Ramos (cell line): ENCODE measurements around the gene REM2.

Experiments used
- in situ Hi-C: fragments of 300-500 bp; cut with MboI; formaldehyde crosslinking; loops from one replicate; pipeline ENCODE4 v1.14.3; 2022; ENCODE audit warnings: low sequenced_read_pairs; ENCODE audit not compliant: unreplicated experiment

Gene REM2

GRCh38 chr14:22923746-22924145 lies 40.7 kb downstream of the REM2 start:
- in situ Hi-C loops = no loop called here

DNA sequence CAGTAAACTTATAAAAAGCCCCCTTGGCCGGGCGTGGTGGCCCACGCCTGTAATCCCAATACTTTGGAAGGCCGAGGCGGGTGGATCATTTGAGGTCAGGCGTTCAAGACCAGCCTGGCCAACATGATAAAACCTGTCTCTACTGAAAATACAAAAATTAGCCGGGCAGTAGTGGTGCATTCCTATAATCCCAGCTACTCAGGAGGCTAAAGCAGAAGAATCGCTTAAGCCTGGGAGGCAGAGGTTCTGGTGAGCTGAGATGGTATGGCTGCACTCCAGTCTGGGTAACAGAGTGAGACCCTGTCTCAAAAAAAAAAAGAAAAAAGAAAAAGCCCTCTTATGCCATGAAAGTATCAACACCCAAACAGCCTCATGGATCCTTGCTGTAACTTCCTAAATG lies 42.5 kb downstream of the REM2 start:
- in situ Hi-C loops = no loop called here

DNA sequence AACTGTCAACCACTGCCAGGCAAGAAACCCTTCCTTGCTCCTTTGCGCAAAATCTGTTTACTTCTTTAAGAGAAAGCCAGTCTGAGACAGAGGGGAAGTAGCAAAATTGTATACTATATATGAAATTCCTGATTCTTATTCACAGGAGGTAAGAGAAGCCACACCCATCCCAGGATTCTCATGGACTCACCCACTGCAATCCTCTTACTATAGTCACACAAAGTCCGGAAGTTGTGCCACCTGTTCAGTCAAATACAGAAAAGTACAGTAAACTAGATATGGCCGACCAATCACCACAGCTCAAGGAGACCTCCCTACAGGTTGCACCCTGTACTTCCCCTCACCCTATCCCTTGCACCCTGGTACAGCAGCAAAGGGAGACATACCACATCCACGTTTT lies 43.3 kb downstream of the REM2 start:
- in situ Hi-C loops = no loop called here

GRCh38 chr14:22928237-22929103 lies 45.4 kb downstream of the REM2 start:
- in situ Hi-C loops = no loop called here

DNA sequence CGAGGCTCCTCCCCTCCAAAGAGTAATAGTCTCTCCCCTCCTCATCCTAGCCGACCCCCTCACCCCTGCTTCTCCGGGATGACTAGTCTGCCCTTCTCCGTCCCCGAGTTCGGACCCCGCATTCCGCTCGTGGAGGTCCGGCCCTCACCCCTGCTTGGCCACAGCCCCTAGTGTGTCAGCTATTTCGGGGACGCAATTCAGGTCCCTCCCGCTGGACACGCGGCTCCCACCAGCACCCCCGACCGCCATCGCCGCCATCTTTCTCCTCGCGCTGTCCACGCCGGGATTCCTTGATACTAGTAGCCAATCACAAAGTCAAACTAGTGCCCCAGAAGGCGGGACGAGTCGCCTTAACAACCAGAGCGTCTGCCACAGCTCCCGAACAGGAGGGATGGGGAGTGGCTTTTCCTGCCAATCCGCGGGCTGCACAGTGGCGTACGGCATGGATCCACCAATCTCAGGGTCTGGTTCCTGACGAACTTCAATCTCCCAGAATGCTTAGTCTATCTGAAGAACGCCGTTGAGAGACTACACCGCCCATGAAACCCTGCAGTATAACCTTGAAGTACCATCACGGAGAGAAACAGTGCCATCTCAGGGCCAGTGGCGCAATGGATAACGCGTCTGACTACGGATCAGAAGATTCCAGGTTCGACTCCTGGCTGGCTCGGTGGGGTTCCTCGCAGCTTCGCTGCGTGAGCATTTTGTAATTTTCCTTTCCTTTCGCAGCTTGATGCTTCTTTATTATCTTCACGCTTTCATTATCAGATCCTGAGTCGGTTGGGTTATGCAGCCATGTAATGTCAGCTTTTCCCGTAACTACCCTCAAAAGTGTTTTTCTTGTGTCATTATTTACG lies 46.3 kb downstream of the REM2 start, which contains the start of gene PRMT5:
TSS of gene PRMT5 (minus strand) at position 273 of the 857 bp plus-strand sequence. CDS start at position 258, 15 bp downstream.
- in situ Hi-C loops = no loop called here

DNA sequence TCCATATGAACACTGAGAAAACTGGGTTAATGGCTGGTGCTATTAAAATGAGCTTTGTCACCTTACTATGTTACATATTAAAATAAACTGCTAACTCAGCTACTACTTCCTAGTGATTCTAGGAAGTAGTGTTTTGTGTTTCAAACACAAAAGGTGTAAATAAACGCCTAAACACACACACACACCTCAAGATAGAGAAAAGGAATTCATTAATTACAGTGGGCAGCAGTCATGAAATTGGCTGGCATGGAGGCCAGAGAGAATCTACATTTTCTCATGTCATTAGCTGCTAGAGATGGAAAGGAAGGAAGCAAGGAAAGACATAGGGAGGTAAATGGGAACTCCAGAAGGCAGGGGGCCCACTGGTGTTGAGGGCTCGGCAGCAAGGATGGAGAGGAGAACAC lies 46.9 kb downstream of the REM2 start:
- in situ Hi-C loops = no loop called here

- in situ Hi-C loops = no loop called here
Observed at GRCh38 chr14:22932146-22932545, 49.1 kb downstream of the REM2 start.

DNA sequence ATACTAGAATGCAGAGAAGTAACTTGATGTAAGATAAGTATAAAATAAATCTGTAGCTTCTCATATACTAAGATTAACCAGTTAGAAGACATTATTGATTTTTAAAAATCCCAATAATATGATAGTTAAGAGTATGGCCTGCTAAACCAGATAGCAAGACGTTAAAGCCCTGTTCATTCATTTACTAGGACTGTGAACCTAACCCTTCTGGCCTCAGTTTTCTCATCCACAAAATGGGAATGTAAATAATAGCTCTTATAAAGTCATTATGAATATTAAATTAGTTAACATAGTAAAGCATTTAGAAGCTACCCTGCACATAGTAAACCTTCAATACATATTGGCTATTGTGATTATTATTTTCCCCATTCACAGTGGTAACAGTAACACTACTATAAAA lies 52.1 kb downstream of the REM2 start:
- in situ Hi-C loops = no loop called here
